GM18499 (cell line): ENCODE data around the gene CIAO3.
"Not testable (repeated sequence)": the region's sequence is repeated elsewhere in the genome, so short reads cannot be mapped to it uniquely, and the experiment has no call there.

Experiments used
- ATAC-seq: cut with Tn5 transposase; IDR thresholded peaks from one replicate; pipeline ENCODE4 v1.9.1; 2021; ENCODE audit warnings: moderate number of reproducible peaks; ENCODE audit not compliant: insufficient read depth, unreplicated experiment

Gene CIAO3

DNA sequence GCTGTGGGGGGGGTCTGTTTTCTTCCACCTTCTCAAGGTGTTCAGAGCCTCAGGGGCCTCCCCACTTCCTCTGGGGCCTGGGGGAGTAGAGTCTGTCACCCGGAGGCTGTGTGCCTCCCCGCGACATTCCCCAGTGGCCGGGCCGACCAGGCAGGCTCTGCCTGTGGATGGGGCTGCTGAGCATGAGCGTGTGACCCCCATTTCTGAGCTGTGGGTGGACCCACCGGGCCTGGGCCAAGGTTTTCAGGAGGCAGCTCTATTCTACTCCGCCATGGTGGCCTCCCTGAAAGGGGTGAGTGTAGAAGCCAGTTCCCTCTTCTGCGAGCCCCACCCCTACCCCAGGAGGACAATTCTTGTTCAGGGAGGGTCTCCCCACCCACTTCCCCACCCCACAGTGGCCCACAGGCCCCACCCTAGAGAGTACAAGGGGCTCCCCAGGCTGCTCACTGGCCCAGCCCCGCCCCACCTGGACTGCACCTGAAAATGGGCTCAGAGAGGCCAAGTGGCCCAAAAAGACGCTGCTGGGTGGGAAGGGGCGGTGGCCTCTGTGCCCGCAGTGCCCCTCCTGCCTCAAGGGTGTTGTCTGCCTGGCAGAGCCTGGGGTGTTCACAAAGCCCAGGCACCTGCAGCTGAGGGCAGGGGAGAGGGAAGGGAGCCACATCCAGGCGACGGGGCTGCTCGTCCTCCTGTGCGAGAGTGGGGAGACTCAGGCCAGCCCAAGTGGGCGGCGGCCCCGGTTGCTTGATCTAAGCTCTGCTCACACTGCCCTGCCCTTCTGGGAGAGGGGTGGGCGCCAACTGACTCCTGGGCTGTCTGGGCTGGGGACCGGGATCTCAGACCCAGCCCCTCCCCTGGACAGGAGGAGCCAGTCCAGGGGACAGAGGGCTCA is 21.1 kb upstream of the CIAO3 start:
- ATAC-seq, result no peak

GRCh38 chr16:760545-761343 is 19.9 kb upstream of the CIAO3 start, which contains the start of gene MSLN:
Gene MSLN, plus strand, starts transcription at chr16:760734. Its CDS starts 1,947 bp downstream, at chr16:762681.
- no peak for ATAC-seq

DNA sequence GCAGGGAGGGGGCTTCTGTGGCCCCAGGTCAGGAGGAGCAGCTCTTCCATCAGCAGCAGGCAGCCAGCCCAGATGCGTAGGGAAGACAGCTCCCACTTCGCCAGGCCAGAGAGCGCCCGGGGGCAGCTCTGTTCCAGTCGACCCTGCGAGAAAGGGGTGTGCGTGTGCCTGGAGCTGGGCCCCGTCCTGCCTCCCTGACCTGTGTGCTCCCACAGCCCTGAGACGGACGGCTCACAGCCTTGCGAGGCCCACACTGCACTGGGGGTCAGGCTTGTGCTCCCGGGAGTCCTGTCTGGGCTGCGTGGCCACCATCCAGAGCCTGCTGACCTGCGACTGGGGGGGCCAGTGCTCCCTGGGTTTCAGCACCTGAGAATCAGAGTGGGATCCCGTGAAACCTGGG is 19.3 kb upstream of the CIAO3 start:
- no peak for ATAC-seq

GRCh38 chr16:759110-759910 is 18.5 kb upstream of the CIAO3 start:
- no peak for ATAC-seq

- no peak for ATAC-seq
Observed at GRCh38 chr16:756428-756827, 15.6 kb upstream of the CIAO3 start.

DNA sequence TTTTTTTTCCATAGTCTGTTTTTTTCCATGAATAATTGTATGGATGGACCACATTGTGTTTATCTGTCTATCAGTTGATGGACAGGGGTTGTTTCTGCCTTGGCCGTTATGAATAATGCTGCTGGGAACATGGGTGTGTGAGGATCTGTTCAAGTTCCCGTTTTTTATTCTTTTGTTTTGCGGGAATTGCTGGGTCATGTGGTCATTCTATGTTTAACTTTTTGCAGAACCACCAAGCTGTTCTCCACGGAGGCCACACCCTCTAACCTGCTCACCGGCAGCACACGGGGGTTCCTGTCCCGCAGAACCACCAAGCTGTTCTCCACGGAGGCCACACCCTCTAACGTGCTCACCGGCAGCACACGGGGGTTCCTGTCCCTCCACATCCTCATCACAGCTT is 13.9 kb upstream of the CIAO3 start:
- no peak for ATAC-seq

GRCh38 chr16:754121-754607 is 13.4 kb upstream of the CIAO3 start:
- ATAC-seq, result not testable (repeated sequence)

GRCh38 chr16:752007-752312 is 11.2 kb upstream of the CIAO3 start:
- ATAC-seq, result no peak

DNA sequence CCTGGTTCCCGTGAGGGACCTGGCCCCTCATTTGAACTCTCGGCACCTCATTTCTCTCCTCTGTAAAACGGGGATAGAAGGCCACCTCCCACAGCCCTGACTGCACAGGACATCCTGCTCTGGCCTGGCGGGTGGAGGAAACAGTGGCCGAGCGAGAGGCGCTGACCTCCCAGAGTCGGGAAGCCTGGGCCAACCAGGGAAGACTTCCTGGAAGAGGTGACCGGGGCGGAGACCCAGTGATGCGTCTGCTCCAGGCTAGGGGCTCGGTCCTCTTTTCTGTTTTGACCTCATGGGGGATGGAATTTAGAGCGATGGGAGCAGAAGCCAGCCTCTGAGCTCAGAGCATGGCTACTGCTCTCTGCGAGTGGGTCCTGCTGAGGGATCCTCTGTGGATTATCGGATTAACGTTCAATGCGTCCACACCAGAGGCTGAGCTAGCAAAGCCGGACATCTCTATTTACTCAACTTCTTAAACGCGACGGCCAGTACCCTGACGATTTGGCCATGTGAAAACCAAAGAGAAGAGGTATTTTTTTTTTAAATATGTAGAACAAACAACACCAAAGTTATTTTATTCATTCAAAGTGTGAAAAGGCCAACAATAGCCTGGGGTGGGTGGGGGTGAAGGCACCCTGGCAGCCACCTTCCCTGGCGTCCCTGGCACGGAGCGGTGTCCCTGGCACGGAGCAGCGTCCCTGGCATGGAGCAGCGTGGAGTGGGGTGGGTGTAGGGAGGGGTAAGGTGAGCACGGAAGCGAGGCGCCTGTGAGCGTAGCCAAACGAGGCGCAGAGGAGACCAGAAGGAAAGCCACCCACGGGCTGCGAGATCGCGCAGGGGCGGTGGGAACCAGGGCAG is 10.6 kb upstream of the CIAO3 start:
- no peak for ATAC-seq

- no peak for ATAC-seq
Observed at GRCh38 chr16:750485-750884, 9.7 kb upstream of the CIAO3 start.

DNA sequence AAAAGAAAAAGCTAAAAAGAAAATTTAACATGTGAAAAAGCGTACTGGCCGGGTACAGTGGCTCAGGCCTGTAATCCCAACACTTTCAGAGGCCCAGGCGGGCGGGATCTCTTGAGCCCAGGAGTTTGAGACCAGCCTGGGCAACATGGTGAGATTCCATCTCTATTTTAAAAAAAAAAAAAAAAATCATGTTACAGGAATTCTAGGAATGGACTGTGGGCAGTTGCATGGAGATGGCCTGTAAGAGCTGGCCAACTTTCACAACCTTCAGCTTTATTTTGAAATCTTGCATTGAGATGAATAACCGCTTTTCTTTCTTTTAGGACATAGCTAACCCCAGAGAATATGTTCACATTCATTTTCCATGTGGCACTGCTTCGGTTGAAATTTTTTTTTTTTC is 8.2 kb upstream of the CIAO3 start:
- ATAC-seq, result no peak

DNA sequence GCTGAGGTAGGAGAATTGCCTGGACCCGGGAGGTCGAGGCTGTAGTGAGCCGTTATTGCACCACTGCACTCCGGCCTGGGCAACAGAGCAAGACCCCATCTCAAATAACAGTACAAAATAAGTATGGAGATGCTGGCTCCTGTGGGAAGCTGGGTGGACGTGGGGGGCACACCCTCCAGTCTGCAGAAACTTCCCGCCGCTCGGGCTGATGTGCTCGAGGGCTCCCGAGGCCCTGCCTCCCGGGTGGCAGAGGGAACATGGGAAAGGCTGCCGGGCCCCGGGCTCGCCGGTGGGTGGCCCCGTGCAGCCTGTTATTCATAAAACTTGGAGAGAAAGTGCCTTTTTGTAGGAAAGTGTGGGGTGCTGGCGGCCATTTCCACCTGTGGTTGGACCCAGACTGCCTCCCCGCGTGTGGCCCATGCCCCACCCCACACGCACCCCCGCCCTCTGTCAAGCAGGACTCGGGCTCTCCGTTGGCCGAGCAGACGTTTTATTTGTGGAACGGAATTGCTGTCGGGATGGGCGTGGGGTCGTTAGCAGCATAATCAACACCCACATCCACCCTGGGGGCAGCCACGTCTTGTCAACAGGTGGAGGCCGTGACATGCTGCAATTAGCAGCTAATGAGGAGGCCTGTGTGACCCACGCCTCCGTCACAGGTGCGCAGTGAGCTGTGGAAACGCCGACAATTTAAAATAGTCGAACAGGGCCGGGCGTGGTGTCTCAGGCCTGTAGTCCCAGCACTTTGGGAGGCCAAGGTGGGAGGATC is 7.4 kb upstream of the CIAO3 start:
- ATAC-seq, result no peak

DNA sequence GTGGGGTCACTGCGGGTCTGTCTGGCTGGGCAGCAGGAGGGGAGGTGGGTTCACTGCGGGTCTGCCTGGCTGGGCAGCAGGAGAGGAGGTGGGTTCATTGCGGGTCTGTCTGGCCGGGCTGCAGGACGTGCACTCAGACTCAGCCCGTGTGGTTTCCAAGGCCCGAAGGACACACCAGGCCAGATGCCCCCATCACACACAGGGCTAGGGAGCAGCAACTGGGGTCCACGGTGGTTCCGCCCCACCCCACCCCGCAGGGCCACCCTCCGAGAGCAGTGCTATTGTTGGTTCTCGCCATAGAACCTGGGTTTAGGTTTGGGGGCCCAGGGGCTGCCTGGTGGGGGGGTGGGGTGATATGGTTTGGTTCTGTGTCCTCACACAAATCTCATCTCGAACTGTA is 5.8 kb upstream of the CIAO3 start:
- ATAC-seq, result no peak

GRCh38 chr16:745739-746138 is 4.9 kb upstream of the CIAO3 start:
- no peak for ATAC-seq

DNA sequence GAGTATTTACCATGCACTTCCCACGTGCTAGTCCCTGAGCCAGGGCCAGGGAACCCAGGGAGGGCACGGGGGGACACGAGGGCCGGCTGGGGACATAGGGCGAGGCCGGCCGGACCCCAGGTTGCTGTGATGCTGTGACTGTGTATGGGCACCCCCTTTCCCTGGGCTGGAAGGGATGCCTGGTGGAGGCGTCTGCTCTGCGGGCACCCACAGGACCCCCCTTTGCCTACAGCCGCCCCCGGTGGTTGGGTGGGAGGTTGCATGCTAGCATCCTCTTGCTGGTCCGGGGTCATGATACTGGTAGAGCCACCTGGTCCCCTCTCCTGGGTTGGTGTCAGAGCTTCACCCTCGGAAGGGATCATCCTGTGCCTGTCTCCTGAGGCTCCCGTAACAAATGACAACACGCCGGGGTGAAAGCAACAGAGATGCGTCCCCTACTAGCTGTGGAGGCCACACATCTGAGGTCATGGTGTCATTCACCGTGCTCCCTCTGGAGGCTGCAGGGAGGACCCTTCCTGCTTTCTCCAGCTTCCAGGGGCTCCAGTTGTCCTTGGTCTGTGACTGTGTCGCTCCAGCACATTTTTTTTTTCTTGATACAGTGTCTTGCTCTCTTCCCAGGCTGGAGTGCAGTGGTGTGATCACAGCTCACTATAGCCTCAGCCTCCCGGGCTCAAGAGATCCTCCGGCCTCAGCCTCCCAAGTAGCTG is 3.1 kb upstream of the CIAO3 start:
- ATAC-seq, result no peak

DNA sequence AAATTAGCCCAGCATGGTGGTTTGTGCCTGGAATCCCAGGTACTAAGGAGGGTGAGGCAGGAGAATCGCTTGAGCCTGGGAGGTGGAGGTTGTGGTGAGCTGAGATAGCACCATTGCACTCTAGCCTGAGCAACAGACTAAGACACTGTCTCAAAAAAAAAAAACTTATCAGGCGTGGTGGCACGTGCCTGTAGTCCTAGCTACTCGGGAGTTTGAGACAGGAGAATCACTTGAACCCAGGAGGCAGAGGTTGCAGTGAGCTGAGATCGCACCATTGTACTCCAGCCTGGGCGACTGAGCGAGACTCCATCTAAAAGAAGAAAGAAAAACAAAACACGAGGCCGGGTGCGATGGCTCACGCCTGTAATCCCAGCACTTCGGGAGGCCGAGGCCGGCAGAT is 2.1 kb upstream of the CIAO3 start:
- ATAC-seq, result not testable (repeated sequence)

DNA sequence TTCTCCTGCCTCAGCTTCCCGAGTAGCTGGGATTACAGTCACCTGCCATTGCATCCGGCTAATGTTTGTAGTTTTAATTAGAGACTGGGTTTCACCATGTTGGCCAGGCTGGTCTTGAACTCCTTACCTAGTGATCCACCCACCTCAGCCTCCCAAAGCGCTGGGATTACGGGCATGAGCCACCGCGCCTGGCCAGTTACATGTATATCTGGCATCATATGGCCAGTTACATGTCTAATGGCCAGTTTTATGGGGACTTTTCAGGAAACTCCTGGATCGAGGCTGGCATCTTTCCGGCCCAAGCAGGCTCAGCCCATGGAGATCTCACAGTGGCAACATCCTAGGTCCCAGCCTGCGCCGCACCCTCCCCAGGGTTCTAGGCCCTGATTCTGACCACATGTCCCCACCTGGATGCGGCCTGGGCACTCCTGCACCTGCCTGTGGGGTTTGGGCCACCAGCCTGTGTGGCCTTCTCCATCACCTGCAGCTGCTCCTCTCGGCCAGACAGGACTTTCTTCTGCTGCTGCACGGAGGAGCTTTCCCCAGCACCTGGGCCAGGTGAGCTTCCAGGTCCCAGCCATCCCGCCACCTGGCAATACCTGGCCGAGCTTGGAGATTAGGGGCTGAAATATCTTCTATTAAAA is 1.3 kb upstream of the CIAO3 start:
- no peak for ATAC-seq

- ATAC-seq, result no peak
Observed at GRCh38 chr16:740459-740763, 386 bp downstream of the CIAO3 start.
